NOMO-1 (cell line): Measurements from ENCODE around the gene SLC15A4.
"Not testable (repeated sequence)": the region's sequence is repeated elsewhere in the genome, so short reads cannot be mapped to it uniquely, and the experiment has no call there.

Experiments
- DNase-seq, 2 experiments: peaks; one replicate each; lab custom pipeline; 2025; ENCODE audit not compliant: unreplicated experiment in 2 of 2; lab: John Stamatoyannopoulos, UW

The SLC15A4 gene

DNA sequence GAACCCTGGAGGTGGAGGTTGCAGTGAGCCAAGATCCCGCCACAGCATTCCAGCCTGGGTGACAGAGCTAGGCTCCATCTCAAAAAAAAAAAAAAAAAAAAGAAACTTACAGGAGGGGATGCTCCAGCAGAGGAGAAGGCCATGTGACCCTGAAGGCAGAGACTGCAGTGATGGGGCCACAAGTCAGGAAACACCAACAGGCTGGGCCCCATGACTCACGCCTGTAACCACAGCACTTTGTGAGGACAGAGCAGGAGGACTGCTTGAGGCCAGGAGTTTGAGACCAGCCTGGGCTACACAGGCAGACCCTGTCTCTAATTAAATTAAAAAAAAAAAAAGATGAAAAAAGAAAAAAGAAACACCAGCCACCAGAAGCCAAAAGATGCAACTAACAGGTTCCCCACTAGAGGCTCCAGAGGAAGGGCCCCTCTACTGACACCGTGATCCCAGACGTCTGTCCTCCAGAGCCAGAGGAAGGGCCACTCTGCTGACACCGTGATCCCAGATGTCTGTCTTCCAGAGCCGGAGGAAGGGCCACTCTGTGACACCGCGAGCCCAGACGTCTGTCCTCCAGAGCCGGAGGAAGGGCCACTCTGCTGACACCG, 20.4 kb upstream of the SLC15A4 start:
- DNase-seq, result peak; percentile 73 to 81

DNA sequence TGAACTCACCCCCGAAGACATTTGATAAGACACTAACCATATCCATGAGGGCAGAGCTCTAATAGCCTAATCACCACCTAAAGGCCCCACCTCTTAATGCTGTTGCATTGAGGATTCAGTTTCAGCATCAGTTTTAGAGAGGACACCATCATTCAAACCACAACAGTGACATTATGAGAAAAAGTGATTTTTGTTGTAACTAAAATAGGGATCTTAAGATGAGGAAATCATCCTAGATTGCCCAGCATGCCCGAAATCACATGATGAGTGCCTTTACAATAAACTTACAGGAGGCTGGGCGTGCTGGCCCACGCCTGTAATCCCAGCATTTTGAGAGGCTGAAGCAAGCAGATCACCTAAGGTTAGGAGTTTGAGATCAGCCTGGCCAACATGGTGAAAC, 19.8 kb upstream of the SLC15A4 start:
- peak; percentile 42 to 58 for DNase-seq

DNA sequence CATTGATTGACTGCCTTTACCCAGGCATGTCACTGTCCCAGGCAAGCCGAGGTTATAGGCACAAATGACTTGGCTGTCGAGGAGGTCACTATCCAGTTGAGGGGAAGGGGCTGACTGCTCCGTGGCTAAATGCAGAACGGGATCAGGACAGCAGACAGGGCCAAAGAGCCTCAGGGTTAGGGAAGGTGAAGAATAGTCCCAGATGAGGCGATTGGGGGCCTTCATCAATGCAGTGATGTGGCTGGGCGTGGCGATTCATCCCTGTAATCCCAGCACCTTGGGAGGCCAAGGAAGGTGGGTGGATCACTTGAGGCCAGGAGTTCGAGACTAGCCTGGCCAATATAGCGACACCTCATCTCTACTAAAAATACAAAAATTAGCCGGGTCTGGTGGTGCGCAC, 18.8 kb upstream of the SLC15A4 start:
- DNase-seq, result no peak

DNA sequence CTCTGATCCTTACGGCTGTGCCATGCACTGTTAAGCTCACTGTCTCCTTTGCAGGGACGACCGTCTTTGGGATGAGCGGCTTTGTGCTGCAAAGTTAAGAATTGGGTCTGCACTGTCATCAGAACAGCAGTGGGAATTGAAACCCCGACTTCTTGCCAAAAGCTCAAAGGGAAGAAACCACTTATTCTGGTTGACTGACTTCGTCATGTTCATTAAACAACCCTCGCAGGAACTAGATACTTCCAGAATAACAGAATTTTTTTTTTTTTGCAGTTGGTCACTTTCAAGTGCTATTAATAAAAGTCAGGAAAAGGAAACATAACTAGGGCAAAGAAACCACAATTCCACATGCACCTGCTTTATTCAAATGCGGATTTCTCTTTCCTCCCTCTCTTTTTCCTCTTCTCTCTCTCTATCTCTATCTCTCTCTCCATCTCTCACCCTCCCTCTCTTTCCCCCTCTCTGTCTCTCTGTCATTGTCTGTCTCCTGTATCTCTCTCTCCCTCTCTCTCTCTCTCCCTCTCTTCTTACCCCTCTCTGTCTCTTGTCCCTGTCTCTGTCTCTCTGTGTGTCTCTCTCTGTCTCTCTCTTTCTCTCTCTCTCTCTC, 17.2 kb upstream of the SLC15A4 start:
- peak in 1 of 2 experiments; percentile 46 for DNase-seq

DNA sequence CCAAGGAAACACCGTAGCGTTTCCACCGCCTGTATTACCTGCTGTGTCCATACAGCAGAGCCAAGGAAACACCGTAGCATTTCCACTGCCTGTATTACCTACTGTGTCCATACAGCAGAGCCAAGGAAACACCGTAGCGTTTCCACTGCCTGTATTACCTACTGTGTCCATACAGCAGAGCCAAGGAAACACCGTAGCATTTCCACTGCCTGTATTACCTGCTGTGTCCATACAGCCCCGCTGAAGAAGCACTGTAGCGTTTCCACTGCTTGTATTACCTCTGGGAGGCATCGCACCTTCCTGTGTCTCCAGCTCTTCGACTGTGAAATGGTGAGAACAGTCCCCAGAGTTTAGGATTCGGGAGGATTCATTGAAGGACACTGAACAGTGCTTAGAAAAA, 16.1 kb upstream of the SLC15A4 start:
- DNase-seq, result not testable (repeated sequence)

DNA sequence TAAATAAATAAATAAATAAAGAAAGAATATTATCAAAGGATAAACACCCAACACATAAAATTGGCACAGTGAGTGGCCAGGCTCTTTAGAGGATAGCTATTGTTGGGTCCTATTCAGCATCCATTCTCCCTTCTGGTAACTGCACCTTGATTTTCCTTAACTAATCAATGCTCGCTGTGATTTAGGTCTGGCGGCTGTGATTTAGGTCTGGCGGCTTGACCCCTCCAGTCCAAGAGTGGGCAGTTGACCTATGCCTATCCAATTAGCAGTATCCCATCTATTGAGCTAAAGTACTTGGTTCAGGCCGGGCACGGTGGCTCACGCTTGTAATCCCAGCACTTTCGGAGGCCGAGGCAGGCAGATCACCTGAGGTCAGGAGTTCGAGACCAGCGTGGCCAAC, 9.7 kb upstream of the SLC15A4 start:
- DNase-seq, result no peak

DNA sequence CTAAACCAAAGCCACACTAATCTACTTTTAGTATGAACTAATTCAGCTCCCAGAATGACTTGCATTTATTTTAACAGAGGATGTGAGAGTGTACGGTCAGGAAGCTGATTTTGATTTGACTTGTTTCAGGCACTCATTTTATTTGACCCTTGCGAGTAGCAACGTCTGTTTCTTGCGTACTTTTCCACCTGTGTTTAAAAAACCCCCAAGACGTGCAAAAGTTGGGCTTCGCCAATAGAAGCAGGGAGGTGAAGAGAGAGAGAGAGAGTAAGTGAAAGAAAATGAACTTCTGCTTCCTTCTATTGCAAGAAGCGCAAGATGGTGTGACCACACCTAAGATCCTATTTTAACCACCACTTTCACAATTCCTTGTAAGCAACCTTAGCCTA, 6.7 kb upstream of the SLC15A4 start:
- DNase-seq, result peak; percentile 90 to 98

DNA sequence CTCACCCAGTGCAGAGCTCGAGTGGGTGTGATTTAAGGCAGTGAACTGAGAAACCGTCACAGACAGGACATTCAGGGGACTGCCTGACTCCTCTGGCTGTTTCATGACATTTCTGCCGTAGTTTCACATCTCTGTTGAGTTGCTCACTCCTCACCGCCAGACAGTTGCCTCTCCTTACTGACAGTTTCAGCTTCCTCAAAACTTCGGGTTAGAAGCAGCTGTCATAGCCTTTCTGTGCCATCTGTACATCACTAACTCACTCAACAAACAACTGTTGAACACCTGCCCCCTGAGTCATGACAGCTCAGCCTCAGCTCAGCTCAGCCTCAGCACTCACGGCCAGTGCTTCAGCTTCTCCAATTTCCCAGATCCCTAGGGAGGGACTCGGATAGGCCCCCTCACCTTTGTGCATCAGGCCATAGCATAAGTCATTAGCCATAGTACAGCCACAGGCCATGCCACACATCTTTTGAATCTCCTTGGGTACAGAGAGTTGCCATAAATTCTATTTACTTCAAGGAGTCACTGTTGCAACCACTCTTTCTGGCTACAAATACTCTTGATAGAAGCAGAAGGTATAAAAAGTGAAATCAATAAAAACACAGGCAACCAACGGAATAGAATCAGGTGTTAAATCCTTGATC, 6.2 kb upstream of the SLC15A4 start:
- peak; percentile 89 to 98 for DNase-seq

DNA sequence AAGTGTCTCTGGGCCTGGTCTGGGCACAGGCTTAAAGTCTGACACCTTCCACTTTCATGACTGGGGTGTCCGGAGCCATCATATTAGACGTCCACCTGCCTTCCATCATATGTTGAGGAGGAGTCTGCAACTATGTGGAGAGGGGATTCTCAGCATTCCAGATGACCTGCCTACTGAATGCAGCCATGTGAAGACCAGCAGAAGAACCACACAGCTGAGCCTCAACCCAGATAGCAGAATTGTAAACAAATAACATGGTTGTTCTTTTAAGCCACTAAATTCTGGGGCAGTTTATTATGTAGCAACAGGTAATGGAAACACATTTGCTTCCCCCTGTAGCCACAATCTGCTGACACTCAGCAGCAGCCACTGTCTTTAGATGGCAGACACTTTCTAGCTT, 4.0 kb upstream of the SLC15A4 start:
- DNase-seq, result peak in 1 of 2 experiments; percentile 16

DNA sequence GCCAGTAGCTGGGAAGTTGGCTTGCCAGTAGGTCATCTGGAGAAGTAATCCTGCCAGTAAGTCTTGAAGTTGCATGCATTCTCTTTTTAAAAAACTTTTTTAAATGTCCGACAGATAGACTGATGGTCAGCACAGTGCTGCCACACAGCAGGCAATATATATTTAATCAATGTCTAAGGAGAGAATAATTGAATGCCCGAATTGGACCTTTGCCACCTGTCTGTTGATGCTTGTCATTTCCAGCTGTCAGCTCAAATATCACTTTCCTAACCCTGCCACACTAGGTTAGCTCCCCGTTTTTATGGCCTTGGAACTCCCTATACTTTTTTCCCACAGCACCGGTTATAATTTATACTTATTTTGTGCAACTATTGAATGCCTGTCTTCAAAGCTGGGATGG, 2.1 kb upstream of the SLC15A4 start:
- DNase-seq, result no peak

DNA sequence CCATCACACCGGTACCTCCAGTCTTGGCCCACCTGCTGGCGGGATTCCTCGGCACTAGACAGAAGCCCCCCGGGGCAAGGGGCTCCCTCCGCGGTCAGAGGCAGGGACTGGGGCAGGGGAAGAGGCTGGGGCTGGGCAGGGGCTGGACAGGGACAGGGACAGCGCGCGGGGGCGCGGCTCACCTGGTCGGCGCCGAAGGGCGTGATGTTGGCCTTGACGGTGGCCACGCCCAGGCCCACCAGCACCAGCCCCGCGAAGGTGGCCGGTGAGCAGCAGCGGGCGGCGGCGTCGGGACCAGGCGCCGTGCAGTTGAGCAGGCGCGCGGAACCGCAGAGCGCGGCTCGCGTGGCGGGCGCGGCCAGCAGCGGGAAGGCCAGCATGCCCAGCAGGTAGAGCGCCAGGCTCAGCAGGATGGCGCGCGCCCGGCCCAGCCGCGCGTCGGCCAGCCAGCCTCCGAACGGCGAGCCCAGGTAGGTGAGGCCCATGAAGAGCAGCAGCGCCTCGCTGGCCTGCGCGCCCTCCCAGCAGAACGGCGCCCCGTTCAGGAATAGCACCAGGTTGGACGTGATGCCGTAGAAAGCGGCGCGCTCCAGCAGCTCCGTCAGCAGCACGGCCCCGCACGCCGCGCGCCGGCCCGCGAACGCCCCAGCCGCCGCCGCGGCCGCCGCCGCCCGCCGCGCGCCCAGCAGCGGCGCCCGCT, 392 bp downstream of the SLC15A4 start:
- no peak for DNase-seq

DNA sequence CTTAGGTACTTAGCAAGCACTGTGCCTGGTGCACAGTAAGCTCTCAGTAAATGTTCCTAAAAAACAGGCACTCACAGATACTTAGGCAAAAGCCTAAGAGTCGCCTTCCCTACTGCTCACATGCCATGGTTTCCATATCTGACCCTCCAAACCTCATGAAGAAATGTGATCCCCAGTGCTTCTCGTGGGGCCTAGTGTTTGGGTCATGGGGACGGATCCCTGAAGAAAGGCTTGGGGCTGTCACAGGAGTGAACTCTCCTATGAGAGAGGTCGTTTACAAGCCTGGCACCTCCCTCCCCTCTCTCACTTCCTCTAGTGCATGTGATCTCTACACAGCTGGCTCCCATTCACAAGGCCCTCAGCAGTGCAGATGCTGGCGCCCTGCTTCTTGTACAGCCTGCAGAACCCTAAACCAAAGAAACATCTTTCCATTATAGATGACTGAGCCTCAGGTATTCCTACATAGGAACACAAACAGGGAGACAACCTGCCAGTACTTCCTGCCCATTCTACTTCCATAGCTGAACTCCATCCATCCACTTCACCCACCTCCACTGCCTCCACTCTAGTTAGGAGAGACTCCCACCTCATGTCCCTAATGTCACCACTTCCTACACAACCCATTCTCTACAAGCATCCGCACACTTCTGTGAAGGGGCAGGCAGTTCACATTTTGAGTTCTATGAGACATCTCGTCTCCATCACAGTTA, 2.9 kb downstream of the SLC15A4 start:
- peak; percentile 75 to 87 for DNase-seq

DNA sequence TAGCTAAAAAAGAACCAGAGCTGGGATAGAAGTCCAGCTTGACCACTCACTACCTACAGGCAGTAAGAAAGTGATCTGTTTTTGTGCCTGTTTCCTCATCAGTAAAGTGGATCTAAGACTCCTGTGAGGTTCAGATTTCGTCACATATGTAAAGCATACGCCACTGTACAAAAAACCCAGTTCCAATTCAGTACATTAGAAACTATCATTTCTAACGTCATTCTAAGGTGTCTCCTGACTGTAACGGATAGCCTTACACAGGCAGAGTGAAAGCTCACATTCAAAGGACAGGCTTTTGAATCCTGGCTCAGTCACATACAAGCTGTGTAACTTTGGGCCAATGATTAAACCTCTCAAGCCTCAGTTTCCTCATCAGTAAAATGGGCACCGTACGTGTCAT, 3.5 kb downstream of the SLC15A4 start:
- DNase-seq, result no peak

DNA sequence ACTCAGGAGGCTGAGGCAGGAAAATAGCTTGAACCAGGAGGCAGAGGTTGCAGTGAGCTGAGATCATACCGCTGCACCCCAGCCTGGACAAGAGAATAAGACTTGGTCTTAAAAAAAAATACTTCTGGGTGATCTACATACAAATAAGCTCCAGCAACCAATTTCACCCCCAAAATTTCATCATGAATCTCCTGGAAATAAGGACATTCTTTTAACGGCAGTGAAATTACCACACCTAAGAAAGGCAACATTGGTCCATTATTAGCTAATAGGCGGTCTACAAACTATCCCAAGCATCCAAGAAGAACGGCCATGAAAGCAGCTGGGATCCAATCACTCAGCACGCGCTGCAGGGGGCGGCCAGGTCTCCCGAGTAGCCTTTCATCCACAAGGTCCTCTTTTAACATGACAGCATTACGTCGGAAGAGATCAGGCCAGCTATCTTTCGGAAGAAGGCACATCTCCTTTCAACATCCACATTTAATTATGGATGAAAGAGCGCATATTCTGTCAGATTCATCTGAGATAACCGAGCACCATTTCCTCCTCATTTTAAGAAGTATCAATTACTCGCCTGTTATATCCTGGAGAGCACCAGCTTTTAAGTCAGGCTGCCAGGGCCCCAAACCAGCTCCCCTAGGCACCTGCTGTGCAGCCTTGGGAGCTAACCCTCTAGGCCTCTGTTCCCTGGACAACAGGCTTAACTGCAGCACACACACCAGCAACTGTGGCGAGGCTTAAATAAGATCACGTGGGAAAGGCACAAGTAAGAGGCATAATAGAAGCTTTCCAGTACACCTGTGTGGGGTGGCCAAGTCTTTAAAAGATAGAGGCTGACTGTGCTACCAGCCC, 4.2 kb downstream of the SLC15A4 start:
- no peak for DNase-seq

DNA sequence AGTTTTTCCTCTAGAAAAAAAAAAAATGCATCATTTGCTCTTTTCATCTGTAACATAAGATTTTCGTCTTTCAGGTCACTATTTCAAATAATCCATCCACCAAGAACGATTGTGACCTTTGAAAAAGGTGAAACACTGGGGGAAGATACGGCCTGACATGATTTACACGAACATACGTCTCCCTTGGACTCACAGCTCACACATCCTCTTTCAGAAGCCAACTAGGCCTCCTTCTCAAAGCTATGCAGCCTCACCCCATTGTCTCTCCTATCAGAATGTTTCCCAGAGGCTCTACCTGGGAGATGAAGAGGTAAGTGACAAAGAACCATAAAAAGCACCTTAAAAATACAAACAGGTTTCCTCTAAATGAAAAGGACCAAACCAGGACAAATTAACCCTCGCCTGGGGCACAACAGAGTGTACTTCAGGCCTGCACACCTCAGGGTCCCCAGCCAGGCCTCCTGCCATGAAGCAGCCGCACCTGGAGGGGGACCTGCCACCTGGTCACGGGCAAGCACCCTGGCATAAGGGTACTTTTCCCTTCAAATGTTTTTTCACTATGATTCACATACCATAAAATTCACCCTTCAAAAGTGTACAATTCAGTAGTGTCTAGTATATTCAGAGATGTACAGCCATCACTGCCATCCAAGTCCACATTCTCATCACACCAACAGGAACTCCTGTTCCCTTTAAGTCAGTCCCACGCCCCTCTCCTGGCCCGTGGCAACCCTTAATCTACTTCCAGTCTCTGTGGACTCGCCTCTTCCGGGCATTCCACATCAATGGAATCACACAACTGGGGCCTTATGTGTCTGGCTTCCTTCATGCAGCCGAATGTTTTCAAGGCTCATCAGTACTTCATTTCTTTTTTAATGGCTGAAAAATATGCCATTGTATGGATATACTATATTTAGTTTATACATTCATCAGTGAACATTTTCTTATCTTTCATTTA, 5.4 kb downstream of the SLC15A4 start:
- peak; percentile 12 to 42 for DNase-seq

DNA sequence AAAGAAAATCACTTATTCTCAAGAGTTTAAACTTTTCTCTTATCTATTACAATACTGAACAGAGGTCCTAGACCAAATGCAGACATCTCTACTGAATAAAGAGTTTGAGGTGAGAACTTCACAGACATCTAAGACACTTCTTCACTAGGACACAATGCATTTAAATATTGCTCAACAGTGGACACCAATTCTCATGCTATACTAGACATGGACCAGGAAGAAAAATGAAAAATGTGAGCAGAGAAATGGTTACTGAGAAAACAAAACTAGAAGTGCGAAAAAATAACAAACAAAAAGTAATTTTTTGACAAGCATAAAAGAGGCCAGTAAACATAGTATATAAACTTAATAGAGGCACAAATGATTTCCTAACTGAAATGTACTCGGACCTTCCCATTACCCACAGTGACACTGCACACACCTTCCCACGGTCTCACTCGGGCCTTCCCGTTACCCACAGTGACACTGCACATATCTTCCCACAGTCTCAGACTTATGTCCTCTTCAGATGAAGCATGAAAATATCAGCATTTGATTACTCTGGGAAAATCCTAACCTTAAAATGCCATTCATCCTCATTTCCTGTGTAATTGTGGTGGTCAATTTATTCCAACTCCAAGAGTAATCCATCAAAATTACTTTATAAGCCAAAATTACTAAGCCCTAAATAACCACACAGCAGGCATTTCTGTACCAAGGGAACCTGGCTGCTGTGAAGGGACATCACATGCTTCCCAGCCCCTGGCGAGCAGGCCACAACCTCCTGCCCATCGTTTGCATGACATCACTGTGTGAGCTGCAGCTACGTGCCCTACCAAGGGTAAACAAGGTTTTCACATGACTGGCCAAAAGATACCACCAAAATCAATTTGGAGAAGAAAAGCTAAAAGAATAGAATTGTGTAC, 6.4 kb downstream of the SLC15A4 start:
- peak in 1 of 2 experiments; percentile 28 for DNase-seq

DNA sequence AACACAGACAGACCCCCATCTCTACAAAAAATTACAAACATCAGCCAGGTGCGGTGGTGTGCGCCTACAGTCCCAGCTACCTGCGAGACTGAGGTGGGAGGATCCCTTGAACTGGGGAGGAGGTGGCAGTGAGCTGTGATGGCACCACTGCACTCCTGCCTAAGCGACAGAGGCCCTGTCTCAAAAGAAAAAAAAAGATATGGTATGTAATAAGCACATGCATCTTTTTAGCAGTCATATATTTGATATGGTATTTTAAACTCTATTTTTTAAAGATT, 7.2 kb downstream of the SLC15A4 start:
- DNase-seq, result no peak
